NCI-H187 (cell line): ENCODE measurements around the gene ARFIP2.
A peak's percentile ranks its signal among the peaks of the same experiment; 100 is the strongest.

Experiments
- DNase-seq, 2 experiments: peaks; one replicate each; lab custom pipeline; 2025; lab: John Stamatoyannopoulos, UW

Gene ARFIP2

GRCh38 chr11:6481924-6482275, 769 bp upstream of the ARFIP2 start:
- DNase-seq, result no peak

- DNase-seq, result no peak
Observed at GRCh38 chr11:6480299-6480914, 724 bp downstream of the ARFIP2 start.

GRCh38 chr11:6476571-6476970, 4.6 kb downstream of the ARFIP2 start:
- no peak for DNase-seq

- DNase-seq, result no peak
Observed at GRCh38 chr11:6475936-6476335, 5.2 kb downstream of the ARFIP2 start.

- DNase-seq, result no peak
Observed at GRCh38 chr11:6474806-6475500, 6.2 kb downstream of the ARFIP2 start.

GRCh38 chr11:6474413-6474792, 6.7 kb downstream of the ARFIP2 start:
- DNase-seq, result no peak

- peak; percentile 85 to 90 for DNase-seq
Observed at GRCh38 chr11:6473451-6474412, 7.4 kb downstream of the ARFIP2 start, which contains the start of gene TRIM3. Gene TRIM3 (minus strand): TSS chr11:6473941. CDS start chr11:6465695, 8,246 bp downstream.

GRCh38 chr11:6472934-6473333, 8.2 kb downstream of the ARFIP2 start:
- DNase-seq, result no peak

GRCh38 chr11:6469599-6469998, 11.5 kb downstream of the ARFIP2 start:
- DNase-seq, result no peak

- peak; percentile 85 for DNase-seq
Observed at GRCh38 chr11:6468712-6469495, 12.2 kb downstream of the ARFIP2 start.

- DNase-seq, result no peak
Observed at GRCh38 chr11:6459099-6459450, 22.1 kb downstream of the ARFIP2 start.

- DNase-seq, result no peak
Observed at GRCh38 chr11:6458352-6459098, 22.6 kb downstream of the ARFIP2 start.

- DNase-seq, result no peak
Observed at GRCh38 chr11:6457581-6458320, 23.4 kb downstream of the ARFIP2 start.

GRCh38 chr11:6456361-6457073, 24.6 kb downstream of the ARFIP2 start:
- DNase-seq, result no peak

GRCh38 chr11:6455070-6455469, 26.1 kb downstream of the ARFIP2 start:
- peak; percentile 68 to 77 for DNase-seq

GRCh38 chr11:6453152-6453551, 28.0 kb downstream of the ARFIP2 start:
- no peak for DNase-seq

GRCh38 chr11:6452219-6452618, 28.9 kb downstream of the ARFIP2 start:
- no peak for DNase-seq

- no peak for DNase-seq
Observed at GRCh38 chr11:6448574-6448973, 32.6 kb downstream of the ARFIP2 start.

GRCh38 chr11:6443269-6444003, 37.7 kb downstream of the ARFIP2 start:
- peak in 1 of 2 experiments; percentile 7 for DNase-seq
